Breast epithelium (tissue), 3 donors: ENCODE measurements around the gene ELOA.

ENCODE experiments used
- POLR2AphosphoS5 ChIP-seq, 3 donors: sonication (generic); formaldehyde crosslinking; IDR thresholded peaks; one replicate each; pipeline ENCODE4 v1.6.1; 2017; ENCODE audit warnings: antibody characterized with exemption in 3 of 3
- TF ChIP-seq, protein P1 (sequence below), 3 donors: fragments of 450-650 bp; IDR thresholded peaks; one replicate each; pipeline ENCODE4 v1.5.1; 2016 to 2017; ENCODE audit warnings: antibody characterized with exemption in 3 of 3, mild to moderate bottlenecking in 3 of 3, moderate library complexity in 3 of 3

DNA sequence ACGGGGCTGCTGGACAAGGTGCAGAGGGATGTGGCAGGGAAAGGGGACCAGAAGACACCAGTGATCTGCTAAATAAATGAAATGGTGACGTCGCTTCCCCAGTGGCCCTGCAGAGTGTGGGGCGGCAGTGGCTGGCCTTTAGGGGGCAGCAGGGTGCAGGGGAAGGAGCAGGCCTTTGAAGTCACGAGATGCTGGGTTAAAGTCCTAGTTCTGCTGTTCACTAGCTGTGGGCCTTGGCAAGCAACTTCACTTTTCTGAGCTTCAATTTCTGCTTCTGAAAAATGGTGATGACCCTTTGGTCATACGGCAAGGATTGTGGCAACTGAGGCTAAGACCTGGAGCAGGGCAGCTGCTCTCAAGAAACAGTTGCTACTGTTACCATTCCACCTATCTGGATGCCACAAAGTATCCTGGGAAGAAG, 66.5 kb downstream of the ELOA start:
- TF ChIP-seq, protein P1, sequence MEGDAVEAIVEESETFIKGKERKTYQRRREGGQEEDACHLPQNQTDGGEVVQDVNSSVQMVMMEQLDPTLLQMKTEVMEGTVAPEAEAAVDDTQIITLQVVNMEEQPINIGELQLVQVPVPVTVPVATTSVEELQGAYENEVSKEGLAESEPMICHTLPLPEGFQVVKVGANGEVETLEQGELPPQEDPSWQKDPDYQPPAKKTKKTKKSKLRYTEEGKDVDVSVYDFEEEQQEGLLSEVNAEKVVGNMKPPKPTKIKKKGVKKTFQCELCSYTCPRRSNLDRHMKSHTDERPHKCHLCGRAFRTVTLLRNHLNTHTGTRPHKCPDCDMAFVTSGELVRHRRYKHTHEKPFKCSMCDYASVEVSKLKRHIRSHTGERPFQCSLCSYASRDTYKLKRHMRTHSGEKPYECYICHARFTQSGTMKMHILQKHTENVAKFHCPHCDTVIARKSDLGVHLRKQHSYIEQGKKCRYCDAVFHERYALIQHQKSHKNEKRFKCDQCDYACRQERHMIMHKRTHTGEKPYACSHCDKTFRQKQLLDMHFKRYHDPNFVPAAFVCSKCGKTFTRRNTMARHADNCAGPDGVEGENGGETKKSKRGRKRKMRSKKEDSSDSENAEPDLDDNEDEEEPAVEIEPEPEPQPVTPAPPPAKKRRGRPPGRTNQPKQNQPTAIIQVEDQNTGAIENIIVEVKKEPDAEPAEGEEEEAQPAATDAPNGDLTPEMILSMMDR (IDR thresholded peaks at IDR 0.05), result peak in 2 of 3 donors; percentile 44 to 66
- TF ChIP-seq POLR2AphosphoS5 (IDR thresholded peaks at IDR 0.05), result no peak
